ENCODE data around the gene RHOG.

DNA sequence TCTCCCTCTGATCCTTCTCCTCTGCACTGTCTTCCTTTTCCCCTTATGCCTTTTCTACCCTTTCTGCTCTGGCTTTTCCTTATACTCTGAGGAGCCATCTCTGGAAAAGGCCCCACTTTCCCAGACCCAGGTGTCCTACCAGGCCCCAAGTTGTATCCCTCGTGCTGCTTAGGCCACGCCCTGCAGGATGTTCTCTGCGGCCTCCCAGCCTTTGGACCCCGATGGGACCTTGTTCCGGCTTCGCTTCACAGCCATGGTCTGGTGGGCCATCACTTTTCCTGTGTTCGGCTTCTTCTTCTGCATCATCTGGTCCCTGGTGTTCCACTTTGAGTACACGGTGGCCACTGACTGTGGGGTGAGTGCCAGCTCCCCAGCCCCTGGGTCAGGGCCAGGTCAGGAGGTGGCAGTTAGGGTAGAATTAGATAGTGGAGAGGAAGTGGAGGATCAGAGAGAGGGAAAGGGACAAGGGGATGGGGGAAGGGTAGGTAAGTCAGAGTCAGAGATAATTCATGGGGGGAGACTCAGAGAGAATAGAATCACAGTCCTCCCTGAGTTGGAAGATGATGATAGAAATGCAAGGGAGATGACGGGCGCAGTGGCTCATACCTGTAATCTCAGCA lies 23.5 kb downstream of the RHOG start:
- TF ChIP-seq POLR2AphosphoS5 (IDR thresholded peaks at IDR 0.05): no peak
- TF ChIP-seq, protein P1, sequence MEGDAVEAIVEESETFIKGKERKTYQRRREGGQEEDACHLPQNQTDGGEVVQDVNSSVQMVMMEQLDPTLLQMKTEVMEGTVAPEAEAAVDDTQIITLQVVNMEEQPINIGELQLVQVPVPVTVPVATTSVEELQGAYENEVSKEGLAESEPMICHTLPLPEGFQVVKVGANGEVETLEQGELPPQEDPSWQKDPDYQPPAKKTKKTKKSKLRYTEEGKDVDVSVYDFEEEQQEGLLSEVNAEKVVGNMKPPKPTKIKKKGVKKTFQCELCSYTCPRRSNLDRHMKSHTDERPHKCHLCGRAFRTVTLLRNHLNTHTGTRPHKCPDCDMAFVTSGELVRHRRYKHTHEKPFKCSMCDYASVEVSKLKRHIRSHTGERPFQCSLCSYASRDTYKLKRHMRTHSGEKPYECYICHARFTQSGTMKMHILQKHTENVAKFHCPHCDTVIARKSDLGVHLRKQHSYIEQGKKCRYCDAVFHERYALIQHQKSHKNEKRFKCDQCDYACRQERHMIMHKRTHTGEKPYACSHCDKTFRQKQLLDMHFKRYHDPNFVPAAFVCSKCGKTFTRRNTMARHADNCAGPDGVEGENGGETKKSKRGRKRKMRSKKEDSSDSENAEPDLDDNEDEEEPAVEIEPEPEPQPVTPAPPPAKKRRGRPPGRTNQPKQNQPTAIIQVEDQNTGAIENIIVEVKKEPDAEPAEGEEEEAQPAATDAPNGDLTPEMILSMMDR (IDR thresholded peaks at IDR 0.05): no peak
